Left lung (tissue), 10 donors: ENCODE results near the gene LNPK. TPM values are rescaled to one million over a fixed set of nuclear protein-coding genes. Genes with fewer than 3 reads are reported as not detected.
"Not testable (repeated sequence)": the region's sequence is repeated elsewhere in the genome, so short reads cannot be mapped to it uniquely, and the experiment has no call there.

Experiments
- ATAC-seq: fragments of 200-7000 bp; cut with Tn5 transposase; one replicate; pipeline ENCODE4 v1.9.1; 2020; ENCODE audit warnings: moderate library complexity
- DNase-seq, 4 donors: peaks; one replicate each; pipeline ENCODE4 v3.0.0-alpha.2; 2013 to 2020
- H3K27ac ChIP-seq, 2 donors: fragments of 200-600 bp; sonication (generic) in 1 of 2; one replicate each; pipeline versions ENCODE4 v1.5.0 to v1.8.0; 2020 to 2021
- H3K27me3 ChIP-seq, 2 donors: fragments of 200-600 bp; sonication (generic) in 1 of 2; one replicate each; pipeline versions ENCODE4 v1.5.0 to v1.8.0; 2020 to 2021
- H3K36me3 ChIP-seq, 2 donors: fragments of 200-600 bp; sonication (generic) in 1 of 2; one replicate each; pipeline versions ENCODE4 v1.5.0 to v1.8.0; 2020 to 2021
- H3K4me1 ChIP-seq, 2 donors: fragments of 200-600 bp; one replicate each; pipeline ENCODE4 v1.8.0; 2021
- H3K4me3 ChIP-seq, 2 donors: fragments of 200-600 bp; sonication (generic) in 1 of 2; one replicate each; pipeline versions ENCODE4 v1.5.0 to v1.8.0; 2020 to 2021; ENCODE audit warnings: mild to moderate bottlenecking in 1 of 2
- H3K9me3 ChIP-seq, 2 donors: fragments of 200-600 bp; sonication (generic) in 1 of 2; one replicate each; pipeline versions ENCODE4 v1.5.0 to v1.8.0; 2020 to 2021
- intact Hi-C, 2 donors: fragments of 100-400 bp; cut with DNase I; formaldehyde crosslinking; loops; one replicate each; pipeline versions ENCODE4 v1.11.2 to v1.14.2; 2022
- polyA plus RNA-seq, 6 donors: library from polyadenylated mRNA; unstranded; fragments of 120-200 nt; gene quantifications; one replicate each; pipeline ENCODE4 v1.2.1, GENCODE V29; 2013; ENCODE audit not compliant: insufficient read length in 6 of 6
- total RNA-seq, 2 donors: library from RNA; stranded (reverse); fragmentation: NEBNext Ultra II Directional; extraction: Animal tissue kit (Norgen Biotek cat#: 25700); gene quantifications; one replicate each; pipeline ENCODE4 v1.2.1, GENCODE V29; 2021
- TF ChIP-seq, protein P1 (sequence below), 2 donors: fragments of 200-600 bp; sonication (generic) in 1 of 2; IDR thresholded peaks; one replicate each; pipeline versions ENCODE4 v1.5.0 to v1.8.0; 2021; ENCODE audit warnings: antibody characterized with exemption in 2 of 2
- donor health status: DM: no; HTN: yes; CAD: no.
- donor health status: DM: no; HTN: no; CAD: no.

Gene LNPK
- total and polyA plus RNA-seq, 8 donors = 38.0 to 47.9 (median 41.8) TPM

- ATAC-seq (no peak), DNase-seq (no peak)
- Histone ChIP-seq H3K27ac (no peak overlapping the region), H3K4me1 (no peaks in the 10 kb centered on the region), H3K36me3 (no peaks in the 10 kb centered on the region), H3K27me3 (peaks cover 0 to 11% of the 10 kb centered on the region in 2 donors), H3K4me3 (no peak overlapping the region), H3K9me3 (no peaks in the 10 kb centered on the region)
- intact Hi-C loops = no loop called here
- TF ChIP-seq, protein P1, sequence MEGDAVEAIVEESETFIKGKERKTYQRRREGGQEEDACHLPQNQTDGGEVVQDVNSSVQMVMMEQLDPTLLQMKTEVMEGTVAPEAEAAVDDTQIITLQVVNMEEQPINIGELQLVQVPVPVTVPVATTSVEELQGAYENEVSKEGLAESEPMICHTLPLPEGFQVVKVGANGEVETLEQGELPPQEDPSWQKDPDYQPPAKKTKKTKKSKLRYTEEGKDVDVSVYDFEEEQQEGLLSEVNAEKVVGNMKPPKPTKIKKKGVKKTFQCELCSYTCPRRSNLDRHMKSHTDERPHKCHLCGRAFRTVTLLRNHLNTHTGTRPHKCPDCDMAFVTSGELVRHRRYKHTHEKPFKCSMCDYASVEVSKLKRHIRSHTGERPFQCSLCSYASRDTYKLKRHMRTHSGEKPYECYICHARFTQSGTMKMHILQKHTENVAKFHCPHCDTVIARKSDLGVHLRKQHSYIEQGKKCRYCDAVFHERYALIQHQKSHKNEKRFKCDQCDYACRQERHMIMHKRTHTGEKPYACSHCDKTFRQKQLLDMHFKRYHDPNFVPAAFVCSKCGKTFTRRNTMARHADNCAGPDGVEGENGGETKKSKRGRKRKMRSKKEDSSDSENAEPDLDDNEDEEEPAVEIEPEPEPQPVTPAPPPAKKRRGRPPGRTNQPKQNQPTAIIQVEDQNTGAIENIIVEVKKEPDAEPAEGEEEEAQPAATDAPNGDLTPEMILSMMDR (IDR thresholded peaks at IDR 0.05) = no peak
Observed at GRCh38 chr2:175914846-175915245, 87.2 kb downstream of the LNPK start.

- ATAC-seq, H3K4me3 ChIP-seq, H3K4me1 ChIP-seq, intact Hi-C loops, H3K36me3 ChIP-seq, H3K27ac ChIP-seq, H3K9me3 ChIP-seq: not testable (repeated sequence)
- H3K27me3 ChIP-seq = peaks cover 0 to 11% of the 10 kb centered on the region in 2 donors
- DNase-seq = peak in 1 of 4 donors; percentile 20
Observed at GRCh38 chr2:175913849-175914743, 88.0 kb downstream of the LNPK start.

DNA sequence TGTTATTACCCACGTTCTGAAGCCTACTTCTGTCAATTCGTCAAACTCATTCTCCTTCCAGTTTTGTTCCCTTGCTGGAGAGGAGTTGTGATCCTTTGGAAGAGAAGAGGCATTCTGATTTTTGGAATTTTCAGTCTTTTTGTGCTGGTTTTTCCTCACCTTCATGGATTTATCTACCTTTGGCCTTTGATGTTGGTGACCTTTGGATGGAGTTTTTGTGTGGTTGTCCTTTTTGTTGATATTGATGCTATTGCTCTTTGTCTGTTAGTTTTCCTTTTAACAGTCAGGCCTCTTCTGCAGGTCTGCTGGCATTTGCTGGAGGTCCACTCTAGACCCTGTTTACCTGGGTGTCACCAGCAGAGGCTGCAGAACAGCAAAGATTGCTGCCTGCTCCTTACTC is 88.8 kb downstream of the LNPK start:
- intact Hi-C loops, DNase-seq, H3K9me3 ChIP-seq, H3K36me3 ChIP-seq, ATAC-seq, H3K4me3 ChIP-seq, H3K27ac ChIP-seq, H3K4me1 ChIP-seq: not testable (repeated sequence)
- H3K27me3 ChIP-seq = peaks cover 0 to 11% of the 10 kb centered on the region in 2 donors

DNA sequence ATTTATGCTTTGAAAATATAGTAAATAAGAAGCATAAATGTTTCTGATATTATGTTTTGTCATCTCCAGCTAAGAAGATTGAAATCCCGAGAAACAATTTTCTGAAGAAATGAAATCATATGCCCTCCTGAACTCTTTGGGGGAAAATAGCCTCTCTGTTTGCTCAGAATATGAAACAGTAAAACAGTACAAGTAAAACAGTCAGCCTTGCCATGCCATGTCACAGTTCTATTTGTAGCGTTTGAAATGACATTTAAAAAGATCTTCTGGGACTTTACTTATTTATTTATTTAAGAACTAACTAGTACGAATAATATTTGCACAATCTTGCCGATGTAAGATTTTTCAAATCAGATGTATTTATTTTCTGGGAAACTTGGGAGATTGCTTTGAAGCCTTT is 98.0 kb downstream of the LNPK start:
- no peaks in the 10 kb centered on the region for H3K4me1 ChIP-seq
- DNase-seq (no peak), ATAC-seq (no peak)
- H3K9me3 ChIP-seq = no peaks in the 10 kb centered on the region
- no peaks in the 10 kb centered on the region for H3K27me3 ChIP-seq
- no peaks in the 10 kb centered on the region for H3K36me3 ChIP-seq
- TF ChIP-seq, protein P1 (IDR thresholded peaks at IDR 0.05) = no peak
- H3K4me3 ChIP-seq = no peak overlapping the region
- intact Hi-C loops = no loop called here
- no peak overlapping the region for H3K27ac ChIP-seq

DNA sequence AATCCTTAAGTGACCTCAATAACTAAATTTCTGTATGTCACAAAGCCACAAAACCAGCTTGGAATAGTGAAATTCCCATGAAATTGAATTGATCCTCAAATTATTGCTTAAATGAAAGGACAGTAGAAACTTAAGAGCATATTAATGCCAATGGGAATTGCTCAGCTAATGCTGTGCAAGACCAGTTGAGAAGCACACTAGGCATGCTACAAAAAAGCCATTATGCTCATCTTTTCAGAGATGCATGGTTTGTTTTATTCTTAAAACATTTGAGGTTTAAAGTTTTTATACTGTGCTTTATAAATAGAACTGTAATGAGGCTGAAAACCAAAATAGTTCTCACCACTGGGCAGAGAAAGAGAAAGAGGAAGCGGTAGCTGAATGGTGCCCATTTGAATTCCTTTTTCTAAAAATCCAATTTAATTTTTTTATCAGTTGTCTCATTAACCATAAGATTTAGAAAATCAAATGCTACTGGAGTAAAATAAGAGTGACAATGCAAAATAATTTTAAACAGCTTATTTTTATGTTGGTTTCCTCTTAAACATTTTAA is 98.6 kb downstream of the LNPK start:
- Histone ChIP-seq H3K27me3 (no peaks in the 10 kb centered on the region), H3K4me1 (no peaks in the 10 kb centered on the region), H3K27ac (no peak overlapping the region), H3K36me3 (no peaks in the 10 kb centered on the region), H3K9me3 (no peaks in the 10 kb centered on the region), H3K4me3 (no peak overlapping the region)
- no peak for ATAC-seq
- DNase-seq = no peak
- intact Hi-C loops = no loop called here
- TF ChIP-seq, protein P1 (IDR thresholded peaks at IDR 0.05) = no peak

GRCh38 chr2:175895957-175896356 is 106.1 kb downstream of the LNPK start:
- DNase-seq, H3K27me3 ChIP-seq, H3K4me1 ChIP-seq, H3K4me3 ChIP-seq, H3K27ac ChIP-seq, intact Hi-C loops, ATAC-seq, H3K36me3 ChIP-seq, H3K9me3 ChIP-seq: not testable (repeated sequence)
